Measurements from ENCODE around the gene MAP4K2.
"Not testable (repeated sequence)": the region's sequence is repeated elsewhere in the genome, so short reads cannot be mapped to it uniquely, and the experiment has no call there.

MAP4K2 gene

DNA sequence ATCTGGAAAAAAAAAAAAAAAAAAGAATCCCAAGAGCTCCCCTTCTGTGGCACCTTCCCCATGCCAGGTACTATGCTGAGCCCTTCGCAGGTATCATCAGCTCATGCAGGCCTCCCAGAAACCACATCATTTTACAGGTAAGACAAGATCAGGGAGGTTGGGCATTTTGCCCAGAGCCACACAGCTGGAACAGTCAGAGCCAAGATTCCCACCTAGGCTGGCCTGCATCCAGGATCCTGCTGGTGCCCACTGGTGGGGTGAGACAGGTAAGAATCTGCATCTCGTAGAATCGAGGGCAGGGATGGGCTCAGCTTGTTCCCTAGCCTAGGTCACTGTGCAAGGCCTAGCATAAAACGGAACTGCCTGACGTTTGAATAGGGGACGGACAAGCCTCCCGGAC lies 23.0 kb upstream of the MAP4K2 start:
- Histone ChIP-seq H2AFZ (ENCODE audit: low read length) (no peak overlapping the region), H3K4me2 (ENCODE audit: low read depth, low read length) (no peak overlapping the region), H4K20me1 (ENCODE audit: insufficient read depth, low read length) (no peaks in the 10 kb centered on the region), H3K9ac (ENCODE audit: low read length) (no peak overlapping the region), H3K27ac (ENCODE audit: low read length) (no peak overlapping the region), H3K27me3 (replicated peaks; ENCODE audit: insufficient read depth, low read length) (no peaks in the 10 kb centered on the region), H3K36me3 (replicated peaks; ENCODE audit: insufficient read depth, low read length) (no peaks in the 10 kb centered on the region), H3K4me1 (ENCODE audit: low read length) (no peaks in the 10 kb centered on the region), H3K79me2 (ENCODE audit: low read length) (no peaks in the 10 kb centered on the region), H3K9me3 (replicated peaks; ENCODE audit: insufficient read depth, low read length) (no peaks in the 10 kb centered on the region), H3F3A (ENCODE audit: insufficient read depth, low read length) (no peaks in the 10 kb centered on the region), H3K9me2 (replicated peaks; ENCODE audit: insufficient read depth, low read length) (no peaks in the 10 kb centered on the region), H3K4me3 (ENCODE audit: low read length) (no peak overlapping the region)
- TF ChIP-seq, protein P1, sequence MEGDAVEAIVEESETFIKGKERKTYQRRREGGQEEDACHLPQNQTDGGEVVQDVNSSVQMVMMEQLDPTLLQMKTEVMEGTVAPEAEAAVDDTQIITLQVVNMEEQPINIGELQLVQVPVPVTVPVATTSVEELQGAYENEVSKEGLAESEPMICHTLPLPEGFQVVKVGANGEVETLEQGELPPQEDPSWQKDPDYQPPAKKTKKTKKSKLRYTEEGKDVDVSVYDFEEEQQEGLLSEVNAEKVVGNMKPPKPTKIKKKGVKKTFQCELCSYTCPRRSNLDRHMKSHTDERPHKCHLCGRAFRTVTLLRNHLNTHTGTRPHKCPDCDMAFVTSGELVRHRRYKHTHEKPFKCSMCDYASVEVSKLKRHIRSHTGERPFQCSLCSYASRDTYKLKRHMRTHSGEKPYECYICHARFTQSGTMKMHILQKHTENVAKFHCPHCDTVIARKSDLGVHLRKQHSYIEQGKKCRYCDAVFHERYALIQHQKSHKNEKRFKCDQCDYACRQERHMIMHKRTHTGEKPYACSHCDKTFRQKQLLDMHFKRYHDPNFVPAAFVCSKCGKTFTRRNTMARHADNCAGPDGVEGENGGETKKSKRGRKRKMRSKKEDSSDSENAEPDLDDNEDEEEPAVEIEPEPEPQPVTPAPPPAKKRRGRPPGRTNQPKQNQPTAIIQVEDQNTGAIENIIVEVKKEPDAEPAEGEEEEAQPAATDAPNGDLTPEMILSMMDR (IDR thresholded peaks at IDR 0.05; ENCODE audit: low read length), result no peak
- DNase-seq, result no peak

DNA sequence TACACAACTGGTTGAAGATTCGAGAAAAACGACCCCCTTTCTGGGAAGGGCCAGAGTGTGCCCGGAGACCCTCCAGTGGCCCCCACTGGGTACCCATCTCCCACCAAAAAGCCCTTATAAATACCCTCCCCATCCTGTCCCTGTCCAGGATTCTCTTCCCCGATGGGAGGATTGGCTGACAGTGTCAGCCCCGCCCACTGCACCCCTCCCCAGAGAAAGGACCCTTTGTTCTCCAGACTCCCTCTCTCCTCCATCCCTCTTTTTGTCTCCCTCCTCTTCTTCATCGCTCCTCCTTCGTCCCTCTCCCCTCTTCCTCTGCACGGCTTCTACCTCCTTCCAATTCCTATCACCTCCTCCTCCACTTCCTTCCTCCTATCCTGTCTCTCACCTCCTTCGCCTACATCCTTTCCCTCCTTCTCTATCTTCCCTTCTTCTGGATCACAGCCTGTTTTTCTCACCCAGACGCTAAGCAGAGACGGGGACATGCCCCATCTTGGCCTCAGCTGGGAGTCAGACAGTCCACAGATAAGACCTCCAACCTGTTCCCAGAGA lies 20.6 kb upstream of the MAP4K2 start:
- H3K9me3 ChIP-seq (replicated peaks; ENCODE audit: insufficient read depth, low read length), result no peaks in the 10 kb centered on the region
- no peaks in the 10 kb centered on the region for H3K9me2 ChIP-seq (replicated peaks; ENCODE audit: insufficient read depth, low read length)
- TF ChIP-seq, protein P1 (IDR thresholded peaks at IDR 0.05; ENCODE audit: low read length), result no peak
- no peak for TF ChIP-seq EZH2phosphoT487 (IDR thresholded peaks at IDR 0.05; ENCODE audit: low read length)
- TF ChIP-seq EZH2 (optimal IDR thresholded peaks at IDR 0.05; ENCODE audit: low read depth, low read length), result no peak
- H3K9ac ChIP-seq (ENCODE audit: low read length), result no peak overlapping the region
- H3F3A ChIP-seq (ENCODE audit: insufficient read depth, low read length), result no peaks in the 10 kb centered on the region
- no peaks in the 10 kb centered on the region for H3K79me2 ChIP-seq (ENCODE audit: low read length)
- no peak overlapping the region for H3K4me2 ChIP-seq (ENCODE audit: low read depth, low read length)
- no peaks in the 10 kb centered on the region for H3K4me1 ChIP-seq (ENCODE audit: low read length)
- H3K27ac ChIP-seq (ENCODE audit: low read length), result no peak overlapping the region
- no peaks in the 10 kb centered on the region for H3K27me3 ChIP-seq (replicated peaks; ENCODE audit: insufficient read depth, low read length)
- DNase-seq, result no peak
- H3K36me3 ChIP-seq (replicated peaks; ENCODE audit: insufficient read depth, low read length), result no peaks in the 10 kb centered on the region
- no peak overlapping the region for H2AFZ ChIP-seq (ENCODE audit: low read length)
- H3K4me3 ChIP-seq (ENCODE audit: low read length), result no peak overlapping the region
- no peaks in the 10 kb centered on the region for H4K20me1 ChIP-seq (ENCODE audit: insufficient read depth, low read length)

DNA sequence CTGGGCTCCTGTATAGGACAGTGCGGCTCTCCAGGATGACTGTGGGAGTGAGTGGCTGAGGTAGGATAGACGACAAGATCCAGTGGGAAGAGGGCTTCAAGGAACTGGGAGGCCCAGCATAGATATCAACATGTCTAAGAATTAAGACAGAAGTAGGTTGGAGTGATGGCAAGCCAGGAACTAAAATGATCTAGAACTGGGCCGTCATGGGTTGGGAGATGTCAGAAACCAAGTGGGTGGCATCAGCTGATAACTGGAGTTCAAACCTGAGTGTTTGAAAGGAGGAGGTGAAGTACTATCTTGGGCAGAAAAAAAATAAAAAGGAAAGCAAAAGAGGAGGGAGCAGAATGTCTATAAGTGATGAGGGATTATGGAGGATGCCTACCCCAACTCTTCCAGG lies 14.5 kb upstream of the MAP4K2 start:
- Histone ChIP-seq H3K9ac (ENCODE audit: low read length) (no peak overlapping the region), H3K9me2 (replicated peaks; ENCODE audit: insufficient read depth, low read length) (no peaks in the 10 kb centered on the region), H2AFZ (ENCODE audit: low read length) (no peak overlapping the region), H3K9me3 (replicated peaks; ENCODE audit: insufficient read depth, low read length) (no peaks in the 10 kb centered on the region), H3K27me3 (replicated peaks; ENCODE audit: insufficient read depth, low read length) (no peaks in the 10 kb centered on the region), H3F3A (ENCODE audit: insufficient read depth, low read length) (no peaks in the 10 kb centered on the region), H3K4me1 (ENCODE audit: low read length) (no peaks in the 10 kb centered on the region), H4K20me1 (ENCODE audit: insufficient read depth, low read length) (no peaks in the 10 kb centered on the region), H3K4me2 (ENCODE audit: low read depth, low read length) (no peak overlapping the region), H3K36me3 (replicated peaks; ENCODE audit: insufficient read depth, low read length) (no peaks in the 10 kb centered on the region), H3K4me3 (ENCODE audit: low read length) (no peak overlapping the region), H3K79me2 (ENCODE audit: low read length) (no peaks in the 10 kb centered on the region), H3K27ac (ENCODE audit: low read length) (no peak overlapping the region)
- TF ChIP-seq, protein P1 (IDR thresholded peaks at IDR 0.05; ENCODE audit: low read length), result no peak
- TF ChIP-seq EZH2phosphoT487 (IDR thresholded peaks at IDR 0.05; ENCODE audit: low read length) (no peak), EZH2 (optimal IDR thresholded peaks at IDR 0.05; ENCODE audit: low read depth, low read length) (no peak)
- no peak for DNase-seq

DNA sequence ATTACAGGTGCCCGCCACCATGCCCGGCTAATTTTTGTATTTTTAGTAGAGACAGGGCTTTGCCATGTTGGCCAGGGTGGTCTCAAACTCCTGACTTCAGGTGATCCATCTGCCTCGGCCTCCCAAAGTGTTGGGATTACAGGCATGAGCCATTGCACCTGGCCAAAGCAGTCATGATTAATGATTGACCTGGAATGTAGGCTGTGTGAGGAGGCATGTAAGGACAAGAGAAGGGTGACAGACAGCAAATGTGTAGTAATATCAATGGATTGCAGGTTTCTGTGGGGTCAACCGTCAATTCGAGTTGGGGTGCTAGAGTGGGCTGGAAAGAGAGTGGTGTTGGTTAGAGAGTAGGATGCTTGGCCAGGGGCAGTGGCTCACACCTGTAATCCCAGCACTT lies 12.4 kb upstream of the MAP4K2 start:
- not testable (repeated sequence) for H3K36me3 ChIP-seq (replicated peaks; ENCODE audit: insufficient read depth, low read length); H3F3A ChIP-seq (ENCODE audit: insufficient read depth, low read length); H3K4me1 ChIP-seq (ENCODE audit: low read length); DNase-seq; H3K27me3 ChIP-seq (replicated peaks; ENCODE audit: insufficient read depth, low read length); H3K4me3 ChIP-seq (ENCODE audit: low read length); H4K20me1 ChIP-seq (ENCODE audit: insufficient read depth, low read length); H3K9me2 ChIP-seq (replicated peaks; ENCODE audit: insufficient read depth, low read length); H3K4me2 ChIP-seq (ENCODE audit: low read depth, low read length); H3K9ac ChIP-seq (ENCODE audit: low read length); H3K79me2 ChIP-seq (ENCODE audit: low read length); H3K27ac ChIP-seq (ENCODE audit: low read length); H2AFZ ChIP-seq (ENCODE audit: low read length); H3K9me3 ChIP-seq (replicated peaks; ENCODE audit: insufficient read depth, low read length)

Measured in MM.1S (cell line).